HG03575 (cell line): ENCODE results near the gene FAT1.
"Not testable (repeated sequence)": the region's sequence is repeated elsewhere in the genome, so short reads cannot be mapped to it uniquely, and the experiment has no call there.

Experiments used
- ATAC-seq: cut with Tn5 transposase; IDR thresholded peaks from one replicate; pipeline ENCODE4 v1.9.1; 2021; ENCODE audit not compliant: unreplicated experiment, insufficient number of reproducible peaks, low FRiP score; ENCODE audit errors: extremely low read depth

Gene FAT1

DNA sequence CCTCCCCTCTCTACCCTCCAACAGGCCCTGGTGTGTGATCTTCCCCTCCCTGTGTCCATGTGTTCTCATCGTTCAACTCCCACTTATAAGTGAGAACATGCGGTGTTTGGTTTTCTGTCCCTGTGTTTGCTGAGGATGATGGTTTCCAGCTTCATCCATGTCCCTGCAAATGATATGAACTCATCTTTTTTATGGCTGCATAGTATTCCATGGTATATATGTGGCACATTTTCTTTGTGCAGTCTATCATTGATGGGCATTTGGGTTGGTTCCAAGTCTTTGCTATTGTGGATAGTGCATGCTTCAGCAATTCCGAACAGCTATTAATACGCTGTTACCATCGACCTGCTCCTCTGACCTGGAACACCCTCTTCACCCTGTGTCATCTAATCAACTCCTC, 32.9 kb upstream of the FAT1 start:
- ATAC-seq: not testable (repeated sequence)

DNA sequence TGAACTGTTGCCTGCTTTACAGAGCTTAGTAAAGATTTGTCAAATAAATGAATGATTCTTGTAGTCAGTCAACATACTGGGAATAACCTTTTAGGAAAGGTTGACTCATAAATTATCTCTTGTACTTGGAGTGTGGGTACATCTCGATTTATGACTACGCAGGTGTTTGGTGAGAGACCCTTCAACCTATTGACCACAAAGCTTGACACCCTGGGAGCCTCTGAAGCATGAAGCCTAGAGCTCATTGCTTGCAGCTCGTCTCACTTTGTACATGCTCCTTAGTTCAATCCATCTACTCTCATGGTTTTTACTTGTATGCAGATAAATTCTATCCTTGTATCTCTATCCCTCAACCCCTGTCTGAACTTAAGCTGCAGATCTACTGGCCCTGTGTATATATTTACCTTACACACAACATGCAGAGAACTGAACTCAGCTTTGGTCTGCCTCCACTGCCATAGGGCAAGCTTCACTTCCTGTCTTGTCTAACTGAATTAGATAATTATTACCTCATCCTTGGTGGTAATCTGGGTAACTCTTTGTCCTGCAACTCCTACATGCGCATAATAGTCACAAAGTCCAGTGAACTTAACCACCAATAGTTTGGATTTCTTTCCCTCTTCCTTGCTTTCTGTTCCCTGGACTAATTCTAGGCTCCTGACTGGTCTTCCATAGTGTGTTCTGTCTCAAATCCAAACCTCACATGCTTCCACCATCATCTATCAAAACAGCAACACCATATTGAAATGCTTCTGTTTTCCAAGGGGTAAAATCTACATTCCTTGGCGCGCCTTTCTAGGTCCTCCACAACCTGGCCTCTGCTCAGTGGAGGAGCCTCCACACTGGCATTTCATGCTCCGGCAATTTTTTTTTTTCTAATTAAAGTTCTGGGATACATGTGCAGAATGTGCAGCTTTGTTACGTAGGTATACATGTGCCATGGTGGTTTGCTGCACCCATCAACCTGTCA, 32.2 kb upstream of the FAT1 start:
- no peak for ATAC-seq

DNA sequence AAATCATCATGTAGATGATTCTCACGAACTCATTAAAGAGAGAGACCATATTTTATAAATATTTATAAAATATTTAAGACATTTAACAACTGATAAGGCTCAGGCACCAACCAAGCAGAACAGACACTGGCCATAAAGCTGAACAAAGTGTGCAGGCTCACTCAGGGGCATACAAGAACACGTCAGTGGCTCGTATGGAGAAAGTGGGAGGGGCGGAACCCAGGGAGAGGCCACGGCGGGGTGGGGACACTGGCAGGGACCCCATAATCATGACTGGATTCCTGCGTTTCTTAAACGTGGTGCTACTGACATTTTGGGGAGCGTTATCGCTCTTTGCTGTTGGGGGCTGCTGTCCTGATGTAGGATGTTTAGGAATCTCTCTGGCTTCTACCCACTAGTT, 31.3 kb upstream of the FAT1 start:
- ATAC-seq: no peak

DNA sequence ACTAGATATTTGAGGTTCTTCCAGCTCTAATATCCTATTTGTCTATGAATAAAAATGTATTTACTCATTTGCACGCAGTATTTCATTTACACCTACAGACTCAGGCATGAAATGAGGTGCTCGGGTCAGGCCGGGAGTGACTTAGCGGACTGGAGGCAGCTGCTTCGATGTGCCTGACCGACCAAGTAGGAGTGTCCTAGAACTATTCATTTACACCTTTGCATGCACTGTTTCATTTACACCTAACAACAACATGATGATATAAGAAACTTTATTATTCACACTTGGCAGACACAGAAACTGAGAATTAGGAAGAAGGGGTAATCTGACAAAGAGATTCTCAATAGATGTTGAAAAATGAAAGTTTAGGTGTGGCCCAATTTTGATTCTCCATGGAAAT, 28.7 kb upstream of the FAT1 start:
- no peak for ATAC-seq

DNA sequence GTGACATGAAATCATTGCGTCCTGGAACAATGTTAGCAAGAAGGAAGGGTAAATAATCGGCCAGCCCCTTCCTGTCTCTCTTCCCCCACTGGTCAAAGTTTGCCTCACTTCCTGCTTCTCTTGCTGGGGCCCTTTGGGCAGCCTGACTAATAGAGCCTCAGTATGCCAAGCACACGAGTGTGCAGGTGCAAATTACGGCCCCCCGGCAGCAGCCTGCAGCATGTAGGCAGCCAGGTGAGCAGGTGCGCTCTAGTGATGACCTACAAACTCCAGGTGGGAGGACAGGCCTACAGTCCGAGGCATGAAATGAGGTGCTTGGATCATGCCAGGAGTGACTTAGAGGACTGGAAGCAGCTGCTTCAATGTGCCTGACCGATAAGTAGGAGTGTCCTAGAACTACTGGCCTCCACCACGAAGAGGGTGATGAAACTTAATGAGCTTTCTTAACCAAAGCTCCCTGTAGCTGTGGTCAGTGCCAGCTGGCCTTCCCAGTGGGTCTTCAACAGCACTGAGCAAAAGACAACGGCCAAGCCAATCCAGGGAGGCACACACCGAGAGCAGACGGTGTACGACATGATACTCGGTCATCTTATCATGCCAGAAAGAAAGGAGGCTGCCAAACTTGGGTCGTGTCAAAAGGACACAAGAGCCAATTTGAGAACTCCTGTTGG, 26.1 kb upstream of the FAT1 start:
- ATAC-seq: no peak

DNA sequence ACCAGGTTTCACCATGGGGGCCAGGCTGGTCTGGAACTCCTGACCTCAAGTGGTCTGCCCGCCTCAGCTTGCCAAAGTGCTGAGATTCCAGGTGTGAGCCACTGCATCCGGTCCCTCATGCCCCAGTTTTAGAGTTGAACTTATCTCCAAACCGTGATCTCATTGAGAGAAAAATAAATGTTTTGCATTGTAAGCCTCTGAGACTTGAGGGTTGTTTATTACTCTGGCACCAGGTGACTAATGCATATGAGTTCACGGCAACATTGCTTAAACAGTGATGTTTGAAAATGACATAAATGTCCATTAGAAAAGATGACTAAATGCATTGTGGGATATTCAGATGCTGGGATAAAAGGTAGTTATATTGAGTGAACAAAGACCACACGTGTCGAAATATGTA, 22.9 kb upstream of the FAT1 start:
- no peak for ATAC-seq

DNA sequence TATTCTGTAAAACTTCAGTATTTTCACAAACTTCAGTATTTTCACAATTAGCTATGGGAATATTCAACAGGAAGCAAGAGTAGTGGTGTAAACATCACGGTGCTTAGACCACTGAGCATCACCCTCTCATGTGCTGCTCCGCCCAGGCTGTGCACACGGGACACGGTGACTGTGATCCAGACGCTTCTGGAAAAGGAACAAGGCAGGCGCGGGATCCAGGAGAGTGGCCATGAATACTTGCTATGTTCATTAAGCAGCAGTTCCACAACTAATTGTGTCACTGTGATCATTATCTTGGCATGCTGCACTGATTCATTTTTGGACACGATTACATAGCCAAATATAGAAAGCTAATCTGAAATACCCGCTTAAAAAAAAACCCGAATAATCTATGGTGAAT, 19.6 kb upstream of the FAT1 start:
- ATAC-seq: no peak

DNA sequence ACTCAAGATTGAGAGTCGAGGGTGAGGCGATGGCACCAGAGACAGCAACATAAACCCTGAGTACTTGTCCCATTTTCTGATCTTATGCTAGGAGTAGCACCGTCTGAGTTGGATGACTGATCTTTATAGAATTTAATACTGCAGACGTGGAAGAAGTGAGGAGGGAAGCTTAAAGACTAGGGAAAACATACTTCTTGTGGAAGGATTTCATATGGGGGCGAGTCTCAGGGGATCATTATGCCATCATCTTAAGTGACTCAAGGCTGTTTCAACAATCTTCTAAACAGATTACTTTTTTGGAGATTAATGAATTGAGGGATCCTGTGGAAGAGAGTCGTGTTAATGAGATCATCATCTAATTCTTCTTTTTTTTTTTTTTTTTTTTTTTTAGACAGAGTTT, 17.2 kb upstream of the FAT1 start:
- ATAC-seq: no peak

DNA sequence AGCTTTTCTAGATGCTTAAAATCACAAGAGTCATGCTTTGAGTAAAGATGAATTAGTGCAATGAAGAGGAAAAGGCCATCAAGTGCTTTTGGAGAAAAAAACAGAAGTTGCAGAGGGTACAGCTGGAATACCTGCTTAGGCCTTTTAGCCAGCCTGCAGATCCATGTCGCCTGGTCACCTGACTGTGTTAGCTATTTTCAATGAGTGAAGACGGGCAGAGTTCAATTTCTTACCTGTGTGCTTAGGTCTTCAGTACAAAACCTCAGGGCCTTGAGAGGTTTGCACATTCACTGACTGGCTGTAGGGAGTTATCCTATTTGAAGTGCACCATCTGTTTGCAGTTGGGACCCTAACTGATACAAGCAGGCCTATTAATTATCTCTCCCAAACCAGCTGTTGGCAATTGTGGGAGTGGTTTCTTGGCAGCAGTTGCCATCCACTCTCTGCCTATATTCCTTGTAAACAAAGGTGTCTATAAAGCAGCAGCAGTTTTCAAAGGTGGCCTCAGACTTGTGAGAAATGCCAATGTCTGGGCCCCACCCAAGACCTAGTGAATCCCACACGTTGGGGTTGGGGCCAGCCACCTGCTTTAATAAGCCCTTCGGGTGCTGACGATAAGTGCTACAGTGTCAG, 16.3 kb upstream of the FAT1 start:
- no peak for ATAC-seq

DNA sequence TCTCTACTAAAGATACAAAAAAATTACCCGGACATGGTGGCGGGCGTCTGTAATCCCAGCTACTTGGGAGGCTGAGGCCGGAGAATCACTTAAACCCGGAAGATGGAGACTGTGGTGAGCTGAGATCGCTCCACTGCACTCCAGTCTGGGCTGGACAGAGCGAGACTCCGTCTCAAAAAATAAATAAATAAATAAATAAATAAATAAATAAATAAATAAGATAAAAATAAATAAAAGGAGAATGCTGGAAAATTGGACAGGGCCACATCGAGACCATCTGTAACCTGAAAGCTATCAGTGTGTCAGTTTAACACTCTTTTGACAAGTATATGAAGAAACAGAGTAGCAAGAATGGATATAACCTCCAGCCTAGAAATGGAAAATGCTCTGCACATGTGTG, 15.7 kb upstream of the FAT1 start:
- ATAC-seq: no peak

DNA sequence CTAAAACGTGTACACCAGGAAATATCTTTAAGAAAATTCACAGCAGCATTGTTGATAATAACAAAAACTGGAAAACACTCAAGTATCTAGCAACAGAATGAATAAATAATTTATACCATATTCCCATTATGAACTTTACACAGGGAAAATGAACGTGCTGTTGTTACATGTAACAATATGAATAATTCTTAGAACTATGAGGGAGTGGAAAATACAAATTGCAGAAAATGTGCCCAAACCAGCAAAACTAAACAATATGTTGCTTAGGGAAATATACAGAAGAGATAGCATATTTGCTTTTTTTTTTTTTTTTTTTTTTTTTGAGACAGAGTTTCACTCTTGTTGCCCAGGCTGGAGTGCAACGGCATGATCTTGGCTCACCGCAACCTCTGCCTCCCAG, 14.8 kb upstream of the FAT1 start:
- ATAC-seq: no peak

DNA sequence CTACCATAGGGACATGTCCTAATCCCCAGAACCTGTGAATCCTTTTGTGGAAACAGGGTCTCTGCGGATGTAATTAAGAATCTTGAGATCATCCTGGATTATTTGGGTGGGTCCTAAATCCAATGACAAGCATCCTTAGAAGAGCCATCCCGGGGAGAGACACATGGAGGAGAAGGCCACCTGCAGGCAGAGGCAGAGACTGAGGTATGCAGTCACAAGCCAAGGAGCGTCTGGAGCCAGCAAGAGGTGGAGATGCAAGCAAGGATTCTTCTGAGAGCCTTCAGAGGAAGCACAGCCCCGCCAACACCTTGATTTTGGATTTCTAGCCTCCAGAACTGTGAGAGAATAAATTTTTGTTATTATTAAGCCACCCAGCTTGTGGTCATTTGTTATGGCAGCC, 13.8 kb upstream of the FAT1 start:
- ATAC-seq: no peak

DNA sequence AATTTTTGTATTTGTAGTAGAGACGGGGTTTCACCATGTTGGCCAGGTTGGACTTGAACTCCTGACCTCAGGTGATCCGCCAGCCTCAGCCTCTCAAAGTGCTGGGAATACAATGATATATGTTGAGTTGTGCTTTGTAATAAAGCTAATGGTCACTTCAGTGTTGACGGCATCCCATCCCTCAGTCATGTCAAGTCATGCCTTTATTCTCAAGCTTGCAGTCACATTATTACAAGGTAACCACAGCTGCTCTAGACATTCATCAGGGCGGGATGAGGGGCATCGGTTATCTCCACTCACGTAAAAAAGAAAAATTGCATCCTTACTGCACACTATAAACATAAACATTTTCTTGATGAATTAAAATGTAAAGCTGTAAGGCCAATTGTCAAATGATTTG, 12.8 kb upstream of the FAT1 start:
- ATAC-seq: no peak

DNA sequence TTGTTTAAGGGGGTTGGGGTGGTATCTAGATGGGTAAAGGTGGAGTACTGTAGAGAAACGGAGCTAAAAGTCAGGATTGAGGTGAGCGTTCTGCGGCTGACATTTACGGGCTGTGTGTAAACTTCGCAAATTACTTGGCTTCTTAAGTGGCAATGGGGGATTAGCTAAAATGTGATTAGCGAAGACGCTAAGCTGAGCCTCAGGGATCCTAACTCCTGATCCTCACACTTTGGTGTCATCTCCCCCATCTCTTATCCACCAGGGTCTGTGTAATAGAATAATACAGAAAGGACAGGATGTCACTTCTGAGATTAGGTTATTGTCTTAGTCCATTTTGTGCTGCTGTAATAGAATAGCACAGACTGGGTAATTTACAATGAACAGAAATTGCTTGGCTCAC, 10.6 kb upstream of the FAT1 start:
- ATAC-seq: no peak

DNA sequence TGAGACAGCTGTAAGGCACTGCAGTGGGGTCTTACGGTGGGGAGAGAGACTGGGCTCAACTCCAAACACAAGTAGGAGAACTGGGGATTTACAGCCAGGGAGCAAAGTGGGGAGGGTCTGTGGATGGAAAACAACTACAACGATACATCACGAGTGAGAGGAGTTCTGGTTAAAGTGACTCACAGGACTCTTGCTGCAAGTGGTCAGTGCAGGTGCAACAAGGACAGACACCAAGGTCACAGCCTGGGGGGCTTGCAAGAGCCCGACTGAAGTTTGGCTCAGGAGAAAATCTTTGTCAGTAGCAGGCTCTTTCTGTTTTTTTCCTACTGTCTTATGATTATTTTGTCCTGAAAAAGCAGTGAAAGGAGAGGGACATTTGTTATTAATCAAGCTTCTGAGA, 10.1 kb upstream of the FAT1 start:
- no peak for ATAC-seq

DNA sequence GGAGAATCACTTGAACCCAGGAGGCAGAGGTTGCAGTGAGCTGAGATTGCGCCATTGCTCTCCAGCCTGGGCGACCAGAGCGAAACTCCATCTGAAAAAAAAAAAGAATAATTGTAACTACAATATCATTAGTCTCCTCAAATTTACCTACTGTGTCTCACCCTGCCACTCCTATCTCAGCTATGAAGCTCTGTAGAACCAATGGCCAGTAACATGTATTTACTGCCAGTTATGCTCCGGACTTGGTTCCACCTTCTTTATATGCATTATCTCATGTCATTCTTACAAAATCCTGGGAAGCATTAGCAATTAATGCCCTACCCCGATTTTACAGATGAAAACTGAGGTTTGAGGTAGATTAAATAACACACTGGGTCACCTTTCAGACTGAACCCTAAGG, 7.0 kb upstream of the FAT1 start:
- no peak for ATAC-seq

DNA sequence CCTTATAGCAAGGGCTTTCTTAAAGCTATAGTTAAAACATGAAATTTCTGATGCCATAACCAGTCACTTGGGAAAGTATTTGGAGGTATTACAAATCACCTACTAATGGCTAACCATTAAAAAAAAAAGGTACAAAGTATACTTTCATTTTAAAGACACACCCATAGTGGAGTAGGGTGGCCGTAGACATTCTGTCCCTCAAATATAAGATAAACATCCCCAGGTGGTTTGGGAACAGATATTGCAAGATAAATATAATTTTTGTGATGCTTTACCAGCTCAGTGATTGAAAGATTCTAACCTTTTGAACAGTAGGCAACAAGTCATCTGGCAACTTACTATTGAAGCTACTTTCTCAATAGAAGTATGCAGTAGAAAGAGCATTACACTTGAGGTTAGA, 6.2 kb upstream of the FAT1 start:
- ATAC-seq: no peak

DNA sequence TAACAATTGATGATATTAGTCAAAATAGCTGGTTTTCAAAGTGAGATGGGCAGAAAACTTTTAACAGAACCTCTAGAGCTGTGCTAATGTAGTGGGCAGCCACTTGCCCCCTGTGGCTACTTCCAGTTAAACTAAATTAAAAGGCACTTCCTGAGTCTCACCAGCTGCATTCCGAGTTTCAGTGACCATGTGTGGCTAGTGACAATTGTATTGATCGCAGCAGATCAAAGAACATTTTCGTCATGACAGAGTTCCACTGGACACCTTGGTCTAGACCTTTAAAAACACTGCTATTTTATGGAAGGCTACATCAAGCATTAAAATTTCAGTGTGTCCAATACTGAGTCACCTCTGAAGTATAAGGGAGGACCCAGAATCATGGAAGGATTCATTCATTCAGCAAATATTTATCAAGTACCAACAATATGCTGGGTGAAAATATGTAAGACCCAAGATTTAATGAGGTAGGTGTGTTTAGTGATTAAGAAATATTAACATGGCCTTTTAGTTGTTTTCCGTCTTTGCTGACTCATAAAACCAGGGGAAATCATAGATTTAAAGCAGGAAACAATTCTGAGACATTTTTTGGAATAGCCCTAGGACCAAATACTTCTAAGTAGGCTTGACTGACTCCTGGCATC, 5.1 kb upstream of the FAT1 start:
- ATAC-seq: no peak

DNA sequence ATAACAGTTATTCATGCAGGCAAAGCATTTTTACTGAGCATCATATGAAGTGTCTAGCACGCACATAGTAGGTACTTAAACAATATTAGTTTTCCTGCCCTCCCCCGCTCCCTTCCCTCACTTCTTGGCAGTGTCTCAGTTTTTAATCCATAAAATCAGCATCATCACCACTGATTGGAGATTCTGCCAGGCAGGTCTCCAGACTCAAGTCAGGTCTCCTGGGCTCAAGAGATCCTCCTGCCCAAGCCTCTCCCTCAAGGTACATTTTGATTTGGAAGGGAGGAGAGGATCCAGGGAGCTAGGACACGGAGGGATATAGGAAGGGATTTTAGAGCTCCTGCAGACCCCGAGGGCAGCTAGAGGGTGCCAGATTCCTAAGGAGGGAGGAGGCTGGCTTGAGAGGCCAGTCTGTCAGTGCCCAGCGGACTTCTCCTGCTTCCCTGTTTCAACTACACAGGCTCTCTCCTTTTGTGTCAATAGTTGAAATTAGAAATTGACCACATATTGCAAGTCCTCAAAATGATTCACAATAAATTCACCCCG, 4.4 kb upstream of the FAT1 start:
- no peak for ATAC-seq
